Measurements from ENCODE around the gene KLF6.
A peak's percentile ranks its signal among the peaks of the same experiment; 100 is the strongest.

KLF6 gene

GRCh38 chr10:3784510-3785250 lies at the start of gene KLF6:
KLF6 (minus strand) TSS chr10:3785209; CDS start chr10:3785014, 195 bp downstream.
- Histone ChIP-seq H3K4me1 (ENCODE audit: control insufficient read depth, insufficient read depth, low read length) (peaks cover 33% of the 10 kb centered on the region), H3K27ac (ENCODE audit: low read length) (peak within 1 kb of the TSS; percentile 100), H3K36me3 (ENCODE audit: control insufficient read depth in 2 of 2, insufficient read depth in 2 of 2, low read length in 2 of 2) (peaks cover 21 to 23% of the 10 kb centered on the region in 2 donors), H3K4me3 (ENCODE audit: low read length in 2 of 2) (peak within 1 kb of the TSS; percentile 96 to 98), H3K9me3 (ENCODE audit: control insufficient read depth in 2 of 2, low read length in 2 of 2) (no peaks in the 10 kb centered on the region), H3K27me3 (ENCODE audit: control insufficient read depth in 1 of 2, insufficient read depth in 2 of 2, low read length in 2 of 2) (no peaks in the 10 kb centered on the region), H3K9ac (ENCODE audit: low read length in 2 of 2) (peak within 1 kb of the TSS; percentile 100)

DNA sequence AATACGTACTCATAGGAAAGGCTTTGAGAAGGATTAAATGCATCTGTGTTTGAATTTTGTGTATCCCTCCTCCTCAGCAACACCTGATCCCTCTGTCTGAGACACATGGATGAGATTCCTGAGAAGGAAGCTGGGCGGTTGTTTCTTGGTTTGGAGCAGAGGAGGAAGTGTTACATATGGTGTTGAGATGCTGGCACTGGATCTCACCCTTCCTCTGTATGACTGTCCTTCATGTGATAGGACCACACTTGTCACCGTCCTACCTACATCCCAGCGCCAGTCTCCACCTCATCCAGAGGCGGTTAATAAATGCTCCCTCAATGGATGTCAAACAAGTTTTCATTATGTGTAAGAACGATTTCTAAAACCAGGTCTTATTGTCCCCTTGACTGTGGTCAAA lies 49.4 kb upstream of the KLF6 start:
- Histone ChIP-seq H3K36me3 (ENCODE audit: control insufficient read depth in 2 of 2, insufficient read depth in 2 of 2, low read length in 2 of 2) (no peaks in the 10 kb centered on the region), H3K27me3 (ENCODE audit: control insufficient read depth in 1 of 2, insufficient read depth in 2 of 2, low read length in 2 of 2) (no peaks in the 10 kb centered on the region), H3K9me3 (ENCODE audit: control insufficient read depth in 2 of 2, low read length in 2 of 2) (no peaks in the 10 kb centered on the region), H3K4me3 (ENCODE audit: low read length in 2 of 2) (no peak overlapping the region), H3K27ac (ENCODE audit: low read length) (no peak overlapping the region), H3K4me1 (ENCODE audit: control insufficient read depth, insufficient read depth, low read length) (peaks cover 11% of the 10 kb centered on the region), H3K9ac (ENCODE audit: low read length in 2 of 2) (no peak overlapping the region)

GRCh38 chr10:3833046-3833445 lies 48.0 kb upstream of the KLF6 start:
- Histone ChIP-seq H3K27ac (ENCODE audit: low read length) (no peak overlapping the region), H3K9ac (ENCODE audit: low read length in 2 of 2) (no peak overlapping the region), H3K27me3 (ENCODE audit: control insufficient read depth in 1 of 2, insufficient read depth in 2 of 2, low read length in 2 of 2) (no peaks in the 10 kb centered on the region), H3K4me1 (ENCODE audit: control insufficient read depth, insufficient read depth, low read length) (peaks cover 15% of the 10 kb centered on the region), H3K9me3 (ENCODE audit: control insufficient read depth in 2 of 2, low read length in 2 of 2) (no peaks in the 10 kb centered on the region), H3K36me3 (ENCODE audit: control insufficient read depth in 2 of 2, insufficient read depth in 2 of 2, low read length in 2 of 2) (no peaks in the 10 kb centered on the region), H3K4me3 (ENCODE audit: low read length in 2 of 2) (no peak overlapping the region)

DNA sequence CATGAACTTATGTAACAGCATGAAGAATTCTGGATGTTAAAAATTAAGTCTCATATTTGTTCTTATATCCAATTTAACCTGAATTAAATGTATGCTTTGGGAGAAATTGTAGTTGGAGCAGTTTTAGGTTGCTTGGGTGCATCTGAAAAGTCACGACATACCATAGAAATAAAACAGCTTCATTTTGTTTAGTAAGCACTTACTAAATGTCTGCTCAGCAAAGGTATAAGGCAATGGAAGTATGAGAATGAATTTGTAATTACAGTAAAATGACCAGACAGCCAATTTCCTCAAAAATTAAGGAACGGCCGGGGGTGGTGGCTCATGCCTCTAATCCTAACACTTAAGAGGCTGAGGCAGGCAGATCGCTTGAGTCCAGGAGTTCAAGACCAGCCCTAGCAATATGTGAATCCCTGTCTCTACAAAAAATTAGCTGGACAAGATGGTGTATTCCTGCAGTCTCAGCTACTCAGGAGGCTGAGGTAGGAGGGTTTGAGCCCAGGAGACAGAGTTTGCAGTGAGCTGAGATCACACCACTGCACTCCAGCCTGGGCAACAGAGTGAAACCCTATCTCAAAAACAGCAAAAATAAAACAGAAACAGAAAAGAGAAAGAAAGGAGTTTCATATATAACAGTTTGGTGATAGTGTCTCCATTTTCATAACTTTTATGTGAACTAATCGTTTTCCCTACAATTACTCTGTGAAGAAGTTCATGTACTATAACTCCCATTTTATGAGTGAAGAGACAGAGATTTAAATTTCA lies 47.2 kb upstream of the KLF6 start:
- H3K4me1 ChIP-seq (ENCODE audit: control insufficient read depth, insufficient read depth, low read length), result peaks cover 15% of the 10 kb centered on the region
- H3K27ac ChIP-seq (ENCODE audit: low read length), result no peak overlapping the region
- H3K27me3 ChIP-seq (ENCODE audit: control insufficient read depth in 1 of 2, insufficient read depth in 2 of 2, low read length in 2 of 2), result no peaks in the 10 kb centered on the region
- no peak overlapping the region for H3K4me3 ChIP-seq (ENCODE audit: low read length in 2 of 2)
- H3K9ac ChIP-seq (ENCODE audit: low read length in 2 of 2), result no peak overlapping the region
- H3K36me3 ChIP-seq (ENCODE audit: control insufficient read depth in 2 of 2, insufficient read depth in 2 of 2, low read length in 2 of 2), result no peaks in the 10 kb centered on the region
- no peaks in the 10 kb centered on the region for H3K9me3 ChIP-seq (ENCODE audit: control insufficient read depth in 2 of 2, low read length in 2 of 2)

GRCh38 chr10:3831608-3832007 lies 46.6 kb upstream of the KLF6 start:
- H3K36me3 ChIP-seq (ENCODE audit: control insufficient read depth in 2 of 2, insufficient read depth in 2 of 2, low read length in 2 of 2), result no peaks in the 10 kb centered on the region
- H3K27me3 ChIP-seq (ENCODE audit: control insufficient read depth in 1 of 2, insufficient read depth in 2 of 2, low read length in 2 of 2), result no peaks in the 10 kb centered on the region
- no peaks in the 10 kb centered on the region for H3K9me3 ChIP-seq (ENCODE audit: control insufficient read depth in 2 of 2, low read length in 2 of 2)
- no peak overlapping the region for H3K4me3 ChIP-seq (ENCODE audit: low read length in 2 of 2)
- H3K4me1 ChIP-seq (ENCODE audit: control insufficient read depth, insufficient read depth, low read length), result peaks cover 15% of the 10 kb centered on the region
- no peak overlapping the region for H3K9ac ChIP-seq (ENCODE audit: low read length in 2 of 2)
- H3K27ac ChIP-seq (ENCODE audit: low read length), result no peak overlapping the region

DNA sequence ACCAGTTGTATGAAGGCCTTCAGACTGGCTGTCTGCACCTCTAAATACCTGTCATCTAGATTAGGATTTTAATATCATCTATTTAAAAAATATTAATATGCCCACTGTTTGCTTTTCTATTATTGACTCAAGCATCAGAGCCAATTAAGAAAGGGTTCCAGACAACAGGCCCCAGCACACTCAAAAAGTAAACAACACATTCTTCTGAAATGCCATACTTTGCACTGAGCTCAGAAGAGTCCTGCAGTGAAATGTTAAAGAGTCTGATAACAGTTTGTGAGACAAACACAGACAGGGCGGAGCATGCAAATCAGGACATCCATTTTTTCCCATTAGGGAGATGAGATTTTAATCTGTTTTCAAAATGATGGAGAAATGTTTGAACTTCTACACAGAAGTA lies 45.9 kb upstream of the KLF6 start:
- Histone ChIP-seq H3K9ac (ENCODE audit: low read length in 2 of 2) (no peak overlapping the region), H3K27me3 (ENCODE audit: control insufficient read depth in 1 of 2, insufficient read depth in 2 of 2, low read length in 2 of 2) (no peaks in the 10 kb centered on the region), H3K36me3 (ENCODE audit: control insufficient read depth in 2 of 2, insufficient read depth in 2 of 2, low read length in 2 of 2) (no peaks in the 10 kb centered on the region), H3K4me3 (ENCODE audit: low read length in 2 of 2) (no peak overlapping the region), H3K4me1 (ENCODE audit: control insufficient read depth, insufficient read depth, low read length) (peaks cover 15% of the 10 kb centered on the region), H3K27ac (ENCODE audit: low read length) (no peak overlapping the region), H3K9me3 (ENCODE audit: control insufficient read depth in 2 of 2, low read length in 2 of 2) (no peaks in the 10 kb centered on the region)

GRCh38 chr10:3829156-3830050 lies 44.4 kb upstream of the KLF6 start:
- Histone ChIP-seq H3K9ac (ENCODE audit: low read length in 2 of 2) (peak overlapping the region; percentile 55 to 65), H3K27me3 (ENCODE audit: control insufficient read depth in 1 of 2, insufficient read depth in 2 of 2, low read length in 2 of 2) (no peaks in the 10 kb centered on the region), H3K36me3 (ENCODE audit: control insufficient read depth in 2 of 2, insufficient read depth in 2 of 2, low read length in 2 of 2) (no peaks in the 10 kb centered on the region), H3K9me3 (ENCODE audit: control insufficient read depth in 2 of 2, low read length in 2 of 2) (no peaks in the 10 kb centered on the region), H3K4me3 (ENCODE audit: low read length in 2 of 2) (peak overlapping the region; percentile 58 to 71), H3K4me1 (ENCODE audit: control insufficient read depth, insufficient read depth, low read length) (peaks cover 15% of the 10 kb centered on the region), H3K27ac (ENCODE audit: low read length) (peak overlapping the region; percentile 63)

GRCh38 chr10:3828404-3829155 lies 43.6 kb upstream of the KLF6 start:
- Histone ChIP-seq H3K4me3 (ENCODE audit: low read length in 2 of 2) (peak overlapping the region; percentile 58 to 71), H3K4me1 (ENCODE audit: control insufficient read depth, insufficient read depth, low read length) (peaks cover 15% of the 10 kb centered on the region)

GRCh38 chr10:3827768-3828403 lies 42.9 kb upstream of the KLF6 start:
- Histone ChIP-seq H3K4me3 (ENCODE audit: low read length in 2 of 2) (peak overlapping the region; percentile 58 to 71), H3K9me3 (ENCODE audit: control insufficient read depth in 2 of 2, low read length in 2 of 2) (no peaks in the 10 kb centered on the region)

More at GRCh38 chr10:3828404-3829155, 43.6 kb upstream of the KLF6 start:
- H3K9ac ChIP-seq (ENCODE audit: low read length in 2 of 2), result peak overlapping the region; percentile 65 to 74
- H3K27me3 ChIP-seq (ENCODE audit: control insufficient read depth in 1 of 2, insufficient read depth in 2 of 2, low read length in 2 of 2), result no peaks in the 10 kb centered on the region
- H3K27ac ChIP-seq (ENCODE audit: low read length), result peak overlapping the region; percentile 63
- H3K36me3 ChIP-seq (ENCODE audit: control insufficient read depth in 2 of 2, insufficient read depth in 2 of 2, low read length in 2 of 2), result no peaks in the 10 kb centered on the region
- no peaks in the 10 kb centered on the region for H3K9me3 ChIP-seq (ENCODE audit: control insufficient read depth in 2 of 2, low read length in 2 of 2)

More at GRCh38 chr10:3827768-3828403, 42.9 kb upstream of the KLF6 start:
- Histone ChIP-seq H3K27ac (ENCODE audit: low read length) (peak overlapping the region; percentile 63), H3K4me1 (ENCODE audit: control insufficient read depth, insufficient read depth, low read length) (peaks cover 15% of the 10 kb centered on the region), H3K9ac (ENCODE audit: low read length in 2 of 2) (peak overlapping the region in 1 of 2 donors; percentile 65), H3K27me3 (ENCODE audit: control insufficient read depth in 1 of 2, insufficient read depth in 2 of 2, low read length in 2 of 2) (no peaks in the 10 kb centered on the region), H3K36me3 (ENCODE audit: control insufficient read depth in 2 of 2, insufficient read depth in 2 of 2, low read length in 2 of 2) (no peaks in the 10 kb centered on the region)
